Stimulated activated CD4-positive, alpha-beta T cell treated with anti-CD3 and anti-CD28 coated beads, Interleukin-12 subunit alpha, Interleukin-12 subunit beta, amount 100 ng/mL, for 48 hours (primary cell): ENCODE data around the gene CLMN.

Source experiments
- DNase-seq, 3 donors: peaks; one replicate each; pipeline ENCODE4 v3.0.0-alpha.2; 2020; ENCODE audit warnings: low read depth in 2 of 3, low spot score in 1 of 3

Gene CLMN

DNA sequence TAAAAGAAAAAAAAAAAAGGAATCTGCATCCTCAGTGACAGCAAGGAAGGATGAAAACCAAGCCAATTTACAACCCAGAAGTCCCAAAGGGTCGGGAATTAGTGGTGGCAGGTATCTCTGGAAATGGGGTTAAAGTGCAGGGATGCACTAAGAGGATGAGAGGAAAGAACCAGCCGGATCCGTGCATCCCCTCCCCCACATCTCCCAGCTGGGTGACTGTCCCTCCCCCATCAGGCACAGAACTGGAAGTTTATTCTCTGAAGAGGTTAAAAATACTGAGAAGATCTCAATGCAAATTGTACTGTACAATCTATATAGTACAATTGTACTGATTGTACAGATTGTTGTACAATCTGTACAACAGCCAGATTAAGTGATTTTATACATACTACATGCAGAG lies 15.4 kb downstream of the CLMN start:
- DNase-seq = no peak

GRCh38 chr14:95303552-95303951 lies 16.2 kb downstream of the CLMN start:
- no peak for DNase-seq

GRCh38 chr14:95302667-95303506 lies 16.8 kb downstream of the CLMN start:
- no peak for DNase-seq

GRCh38 chr14:95301527-95302187 lies 18.1 kb downstream of the CLMN start:
- no peak for DNase-seq

GRCh38 chr14:95300697-95301526 lies 18.8 kb downstream of the CLMN start:
- no peak for DNase-seq

GRCh38 chr14:95300002-95300696 lies 19.6 kb downstream of the CLMN start:
- DNase-seq = no peak

DNA sequence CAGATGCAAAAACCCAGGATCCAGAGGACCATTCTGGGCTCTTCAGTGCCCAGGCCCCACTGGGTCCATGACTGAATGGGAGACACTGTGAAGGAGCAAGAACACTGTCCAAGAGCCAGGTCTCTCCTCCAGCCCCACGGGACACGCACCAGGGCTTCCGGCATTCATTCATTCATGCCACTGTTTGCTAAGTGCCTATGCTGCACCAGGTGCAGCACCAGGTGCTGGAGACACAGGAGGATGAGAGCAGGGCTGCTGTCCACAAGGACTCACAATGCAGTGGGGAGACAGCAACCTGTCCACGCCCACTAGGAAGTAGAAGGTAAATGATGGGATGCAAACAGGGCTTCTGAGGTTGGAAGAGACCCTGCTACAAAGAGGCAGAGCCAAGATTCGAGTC lies 20.4 kb downstream of the CLMN start:
- DNase-seq = no peak

DNA sequence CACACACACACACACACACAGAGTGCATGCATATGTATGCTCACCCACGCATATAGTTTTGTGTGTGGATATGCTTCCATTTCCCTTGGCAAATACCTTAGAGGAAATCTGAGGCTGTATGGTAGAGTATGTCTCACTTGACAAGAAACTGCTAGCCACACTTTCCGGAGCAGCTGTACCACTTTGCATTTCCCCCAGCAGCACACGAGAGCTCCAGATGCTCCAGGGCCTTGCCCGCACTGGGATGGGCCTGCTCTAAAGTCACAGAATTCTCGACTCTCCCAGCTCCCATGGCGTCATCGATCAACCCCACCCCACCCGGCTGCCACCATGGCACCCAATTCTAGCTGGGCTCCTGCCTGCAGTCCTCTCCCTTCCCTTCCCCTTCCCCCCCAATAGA lies 21.9 kb downstream of the CLMN start:
- DNase-seq = no peak

DNA sequence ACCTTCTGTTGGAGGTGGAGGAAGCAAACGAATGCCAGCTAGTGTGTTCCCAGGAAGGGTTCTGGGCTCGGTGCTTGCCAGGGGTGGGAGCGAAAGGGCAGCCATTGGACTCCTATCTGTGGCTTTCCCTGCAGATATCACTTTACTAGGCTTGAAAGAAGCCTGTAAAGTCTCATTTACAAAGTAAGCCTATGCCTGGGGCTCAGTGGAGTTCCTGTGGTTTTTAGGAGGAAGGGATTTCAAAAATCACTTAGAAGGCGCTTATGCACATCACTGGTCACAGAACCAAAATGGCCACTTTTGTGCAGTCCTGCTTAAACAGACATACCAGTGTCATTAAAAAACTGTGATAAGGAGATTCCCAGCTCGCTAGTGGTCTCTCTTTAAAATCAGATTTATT lies 22.7 kb downstream of the CLMN start:
- no peak for DNase-seq

DNA sequence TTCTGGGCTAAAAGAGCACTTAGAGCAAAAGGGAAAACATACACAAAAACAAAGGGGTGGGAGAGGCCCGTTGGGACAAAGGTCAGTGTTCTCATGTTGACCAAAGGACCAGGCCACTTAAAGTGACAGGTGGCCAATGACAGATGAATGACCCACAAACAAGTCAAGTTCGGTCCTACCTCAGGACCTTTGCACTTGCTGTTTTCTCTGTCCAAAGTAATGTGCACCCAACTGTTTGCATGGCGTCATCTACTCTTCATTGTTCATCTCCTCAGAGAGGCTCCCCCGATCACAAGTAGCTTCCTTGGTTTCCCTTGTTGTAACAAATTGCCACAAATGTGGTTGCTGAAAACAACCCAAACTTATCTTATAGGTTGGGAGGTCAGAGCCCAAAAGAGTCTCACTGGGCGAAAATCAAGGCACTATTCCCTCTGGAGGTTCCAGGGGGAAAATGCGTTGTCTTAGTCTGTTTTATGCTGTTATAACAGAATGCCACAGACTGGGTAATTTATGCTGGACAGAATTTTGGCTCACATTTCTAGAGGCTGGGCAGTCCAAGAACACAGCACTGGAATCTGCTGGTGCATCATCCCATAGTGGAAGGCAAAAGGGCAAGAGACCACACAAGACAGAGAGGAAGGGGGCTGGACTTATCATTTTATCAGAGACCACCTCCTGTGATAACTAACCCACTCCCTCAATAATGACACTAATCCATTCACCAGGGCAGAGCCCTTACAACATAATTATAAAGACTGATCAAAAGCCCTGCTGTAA lies 23.9 kb downstream of the CLMN start:
- DNase-seq = no peak

DNA sequence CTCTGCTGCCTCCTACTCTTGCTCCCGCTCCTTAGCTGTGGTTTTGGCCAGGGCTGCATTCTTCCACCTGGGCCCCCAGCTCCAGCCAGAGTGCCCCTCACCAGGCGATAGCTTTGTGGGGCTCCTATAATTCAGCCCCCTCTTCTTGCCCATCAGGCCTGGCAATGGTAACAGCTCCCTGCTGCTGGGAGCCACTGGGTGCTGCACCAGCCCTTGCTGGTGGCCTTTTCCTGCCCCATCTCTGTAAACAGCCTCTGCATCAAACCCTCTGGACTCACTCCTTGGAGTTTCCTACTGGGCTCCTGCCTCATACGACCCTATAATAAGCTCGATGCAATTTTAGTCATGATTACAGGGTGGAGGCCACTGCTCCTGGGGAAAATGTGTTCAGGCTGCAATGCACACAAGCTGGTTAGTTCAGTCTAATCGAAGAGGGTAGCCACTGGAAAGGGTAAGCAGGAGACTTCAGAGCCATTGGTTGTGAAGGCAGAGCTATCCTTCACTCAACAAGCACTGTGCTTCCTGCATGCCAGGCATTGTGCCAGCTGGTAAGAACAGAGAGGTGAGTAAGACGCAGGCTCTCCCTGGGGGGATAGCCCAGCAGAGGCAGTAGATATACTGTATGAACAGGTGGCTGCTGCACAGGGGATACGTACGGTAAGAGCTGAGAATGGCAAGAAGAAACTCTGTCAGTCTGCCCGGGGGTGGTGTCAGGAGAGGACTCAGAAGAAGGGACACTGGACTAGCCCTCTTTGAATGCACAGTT lies 24.7 kb downstream of the CLMN start:
- DNase-seq = no peak

DNA sequence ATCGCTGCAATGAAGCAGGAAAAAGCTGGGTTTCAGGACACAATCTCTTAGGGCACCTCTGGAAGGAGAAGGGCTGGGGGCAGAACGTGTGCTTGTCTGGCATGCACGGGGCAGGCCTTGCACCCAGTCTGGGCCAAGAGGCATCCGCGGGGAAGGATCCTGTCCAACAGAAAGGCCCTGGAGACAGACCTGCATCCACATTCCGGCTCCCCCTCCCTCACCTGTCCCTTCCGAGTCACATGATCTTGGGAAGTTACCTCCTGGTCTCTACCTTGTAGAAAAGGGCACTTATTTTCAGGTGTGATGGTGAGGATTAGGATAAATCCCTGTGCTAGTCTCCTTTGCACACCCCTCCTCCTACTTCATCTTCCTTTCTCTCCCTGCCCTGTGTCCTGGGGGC lies 25.4 kb downstream of the CLMN start:
- no peak for DNase-seq

GRCh38 chr14:95293449-95293848 lies 26.3 kb downstream of the CLMN start:
- DNase-seq = no peak

DNA sequence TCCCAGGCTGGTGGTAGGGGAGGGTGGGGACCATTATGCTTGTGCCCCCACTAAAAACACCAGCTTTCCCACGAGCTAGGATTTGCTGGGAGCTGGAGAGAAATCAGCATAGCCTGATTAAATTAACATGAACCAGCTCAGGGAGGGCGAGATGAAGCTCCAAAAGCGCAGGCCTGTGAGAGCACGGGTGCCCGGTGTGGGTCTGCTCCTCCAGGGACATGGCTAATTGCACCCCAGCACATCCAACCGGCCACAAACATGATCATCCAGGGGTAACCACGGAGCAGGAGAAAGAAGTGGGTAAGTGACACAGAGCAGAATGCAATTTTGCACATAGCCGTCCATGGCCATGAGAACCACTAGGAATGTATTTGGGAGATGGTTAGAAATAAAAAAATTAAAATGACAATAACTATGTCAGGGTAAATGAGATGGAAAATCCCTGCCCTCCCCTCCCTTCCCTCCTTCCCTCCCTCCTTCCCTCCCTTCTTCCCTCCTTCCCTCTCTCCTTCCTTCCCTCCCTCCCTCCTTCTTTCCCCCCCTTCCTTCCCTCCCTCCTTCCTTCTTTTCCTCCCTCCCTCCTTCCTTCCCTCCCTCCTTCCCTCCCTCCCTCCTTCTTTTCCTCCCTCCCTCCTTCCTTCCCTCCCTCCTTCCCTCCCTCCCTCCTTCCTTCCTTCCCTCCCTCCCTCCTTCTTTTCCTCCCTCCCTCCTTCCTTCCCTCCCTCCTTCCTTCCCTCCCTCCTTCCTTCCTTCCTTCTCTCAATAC lies 26.9 kb downstream of the CLMN start:
- no peak for DNase-seq

- DNase-seq = peak in 2 of 3 donors; percentile 9 to 20
Measured at GRCh38 chr14:95291859-95292542, 27.7 kb downstream of the CLMN start.

DNA sequence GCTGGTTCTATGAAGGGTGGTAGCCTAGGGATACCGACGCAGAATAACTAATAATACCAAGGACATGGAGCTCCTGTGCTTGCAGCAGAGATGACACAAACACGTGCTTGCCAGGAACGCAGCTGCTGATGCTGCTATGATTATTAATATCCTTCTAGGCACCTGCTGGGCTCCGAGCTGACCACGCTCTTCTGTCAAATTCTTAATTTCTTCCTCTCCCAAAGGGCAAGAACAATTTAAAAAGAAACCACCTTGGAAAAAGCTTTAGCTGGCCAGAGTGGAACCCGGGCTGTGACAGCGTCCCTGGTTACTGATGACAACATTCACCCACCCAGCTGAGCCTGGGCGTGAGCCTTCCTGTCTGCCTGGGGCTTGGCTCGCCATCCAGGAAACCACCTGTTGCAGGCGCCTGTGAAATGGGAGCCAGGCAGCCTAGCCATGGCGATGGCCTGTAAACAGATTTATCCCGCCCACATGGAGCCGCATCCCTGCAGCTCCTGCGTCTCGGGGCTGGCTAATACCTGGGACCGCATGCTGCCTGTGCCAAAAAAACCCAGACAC lies 28.8 kb downstream of the CLMN start:
- no peak for DNase-seq

DNA sequence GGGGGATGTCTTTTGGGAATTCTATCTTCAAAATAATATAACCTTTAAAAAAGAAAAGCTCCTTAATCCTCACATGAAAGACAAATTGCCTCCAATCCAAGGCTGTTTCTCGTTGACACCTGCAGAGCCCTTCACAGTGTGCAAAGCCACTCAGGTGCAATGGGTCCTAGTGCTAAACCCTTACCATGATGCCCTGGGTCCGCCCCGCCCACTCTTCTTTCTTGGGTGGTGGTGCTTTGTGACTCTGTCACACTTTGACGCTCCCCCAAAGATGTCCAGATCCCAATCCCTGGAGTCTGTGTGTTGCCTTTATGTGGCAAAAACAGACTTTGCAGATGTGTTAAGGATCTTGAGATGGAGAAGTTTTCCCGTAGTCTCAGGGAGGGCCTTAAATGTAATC lies 29.7 kb downstream of the CLMN start:
- DNase-seq = no peak
